ENCODE results near the gene SCN4B. TPM values are rescaled to one million over a fixed set of nuclear protein-coding genes. Genes with fewer than 3 reads are reported as not detected.
"Not testable (repeated sequence)": the region's sequence is repeated elsewhere in the genome, so short reads cannot be mapped to it uniquely, and the experiment has no call there.

SCN4B gene, protein sequence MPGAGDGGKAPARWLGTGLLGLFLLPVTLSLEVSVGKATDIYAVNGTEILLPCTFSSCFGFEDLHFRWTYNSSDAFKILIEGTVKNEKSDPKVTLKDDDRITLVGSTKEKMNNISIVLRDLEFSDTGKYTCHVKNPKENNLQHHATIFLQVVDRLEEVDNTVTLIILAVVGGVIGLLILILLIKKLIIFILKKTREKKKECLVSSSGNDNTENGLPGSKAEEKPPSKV
- total RNA-seq: 0.10 TPM

DNA sequence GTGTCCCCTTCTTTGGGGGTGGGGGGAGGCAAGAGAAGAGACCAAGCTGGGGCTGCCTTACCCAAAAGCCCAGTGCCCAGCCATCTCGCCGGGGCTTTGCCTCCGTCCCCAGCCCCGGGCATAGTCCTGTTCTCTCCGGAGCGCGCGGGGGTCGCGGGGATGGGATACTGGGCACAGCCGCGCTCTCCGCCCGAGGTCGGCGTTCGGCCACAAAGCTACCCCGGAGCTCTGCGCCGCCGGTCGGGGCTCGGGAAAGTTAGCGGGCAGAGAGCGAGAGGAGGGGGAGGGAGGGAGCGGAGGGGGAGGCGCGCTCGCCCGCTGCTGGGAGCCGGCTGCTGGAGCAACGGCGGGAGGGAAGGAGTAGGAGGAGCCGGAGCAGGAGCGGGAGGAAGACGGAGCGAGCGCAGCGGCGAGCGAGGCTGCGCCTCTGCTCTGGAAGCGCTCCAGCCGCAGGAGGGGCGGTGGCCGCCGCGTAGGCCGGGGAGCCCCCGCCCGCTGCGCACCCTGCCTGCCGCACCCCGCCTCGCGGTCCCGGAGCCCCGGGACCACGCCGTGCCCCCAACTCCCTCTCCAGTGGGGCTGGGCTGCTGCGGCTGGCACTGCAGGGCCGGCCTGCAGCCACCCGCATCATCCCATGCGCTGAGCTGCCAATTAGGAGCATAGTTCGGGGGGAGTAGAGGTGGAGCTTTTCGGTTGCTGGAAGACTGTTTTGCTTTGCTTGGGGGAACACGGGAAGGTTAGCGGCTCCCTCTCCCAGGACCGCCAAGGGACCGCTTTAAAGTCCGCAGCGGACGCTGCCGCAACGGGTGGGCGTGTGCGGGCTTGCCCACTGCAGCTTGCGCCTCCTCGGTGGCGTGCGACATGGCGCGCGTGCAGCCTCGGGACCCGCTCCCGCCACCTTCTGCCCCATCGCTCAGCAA lies at the start of gene SCN4B:
Gene SCN4B, minus strand, starts transcription at position 272 of the 920 bp plus-strand sequence. Its CDS starts 150 bp downstream, at position 122.
- H3K9me3 ChIP-seq (ENCODE audit: low read depth, low read length): no peaks in the 10 kb centered on the region
- no peak within 1 kb of the TSS for H3K4me3 ChIP-seq (ENCODE audit: low read length)
- H3K27me3 ChIP-seq (ENCODE audit: insufficient read depth, low read length): peaks cover 65% of the 10 kb centered on the region
- peaks cover 15% of the 10 kb centered on the region for H3K4me1 ChIP-seq (ENCODE audit: insufficient read depth, low read length)

DNA sequence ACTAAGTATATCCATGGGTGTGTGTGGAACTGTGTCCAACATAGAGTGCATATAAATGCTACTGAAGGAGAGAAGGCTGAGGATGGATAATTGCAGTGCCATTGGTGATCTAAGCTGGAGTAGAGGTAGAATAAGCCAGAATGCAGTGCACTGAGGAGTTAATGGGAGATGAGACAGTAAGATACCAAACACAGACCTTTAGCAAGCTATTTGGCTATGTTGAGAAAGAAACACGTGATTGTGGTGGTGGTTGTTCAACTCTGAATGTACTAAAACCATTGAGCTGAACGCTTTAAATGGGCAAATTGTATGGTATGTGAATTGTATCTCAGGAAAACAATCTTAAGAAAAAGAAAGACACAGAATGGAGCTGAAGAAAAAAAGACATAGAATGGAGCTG lies 49.3 kb upstream of the SCN4B start:
- peaks cover 78% of the 10 kb centered on the region for H3K4me1 ChIP-seq (ENCODE audit: insufficient read depth, low read length)
- H3K4me3 ChIP-seq (ENCODE audit: low read length): no peak overlapping the region
- H3K27me3 ChIP-seq (ENCODE audit: insufficient read depth, low read length): no peaks in the 10 kb centered on the region
- no peaks in the 10 kb centered on the region for H3K9me3 ChIP-seq (ENCODE audit: low read depth, low read length)

DNA sequence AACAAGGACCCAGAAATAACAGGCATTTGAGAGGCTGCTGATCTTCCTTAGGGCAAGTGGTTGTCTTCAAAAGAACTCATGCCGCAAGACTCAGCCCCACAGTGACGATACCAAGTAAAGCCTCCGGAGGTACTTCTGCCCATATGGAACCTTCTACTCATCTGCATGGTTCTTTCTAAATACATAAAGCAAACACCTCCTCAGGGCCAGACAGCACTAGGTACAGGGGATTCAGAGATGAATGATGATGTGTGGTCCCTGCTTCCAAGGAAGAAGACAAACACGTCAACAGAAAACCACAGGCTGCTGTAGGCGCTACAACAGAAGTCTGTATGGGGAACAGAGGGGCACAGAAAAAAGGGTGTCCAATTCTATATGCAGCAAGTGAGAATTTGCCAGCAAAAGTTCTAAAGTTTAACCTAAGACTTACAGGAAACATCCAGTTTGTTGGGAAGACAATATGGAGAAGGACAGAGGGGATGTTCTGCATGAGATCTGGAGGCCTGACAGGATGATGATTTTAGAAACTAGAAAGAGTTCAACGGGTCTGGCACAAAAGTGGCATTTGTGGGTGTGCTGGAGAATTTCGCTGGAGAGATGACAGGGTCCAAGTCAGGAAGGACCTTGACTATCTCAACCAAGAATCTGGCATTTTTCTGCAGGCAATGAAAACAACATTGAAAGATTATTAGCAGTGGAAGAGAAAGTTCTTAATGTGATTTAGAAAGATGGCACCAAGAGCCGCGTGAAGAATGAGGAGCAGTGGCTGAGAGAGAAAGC lies 48.5 kb upstream of the SCN4B start:
- Histone ChIP-seq H3K4me1 (ENCODE audit: insufficient read depth, low read length) (peaks cover 70% of the 10 kb centered on the region), H3K9me3 (ENCODE audit: low read depth, low read length) (no peaks in the 10 kb centered on the region), H3K4me3 (ENCODE audit: low read length) (no peak overlapping the region), H3K27me3 (ENCODE audit: insufficient read depth, low read length) (no peaks in the 10 kb centered on the region)

DNA sequence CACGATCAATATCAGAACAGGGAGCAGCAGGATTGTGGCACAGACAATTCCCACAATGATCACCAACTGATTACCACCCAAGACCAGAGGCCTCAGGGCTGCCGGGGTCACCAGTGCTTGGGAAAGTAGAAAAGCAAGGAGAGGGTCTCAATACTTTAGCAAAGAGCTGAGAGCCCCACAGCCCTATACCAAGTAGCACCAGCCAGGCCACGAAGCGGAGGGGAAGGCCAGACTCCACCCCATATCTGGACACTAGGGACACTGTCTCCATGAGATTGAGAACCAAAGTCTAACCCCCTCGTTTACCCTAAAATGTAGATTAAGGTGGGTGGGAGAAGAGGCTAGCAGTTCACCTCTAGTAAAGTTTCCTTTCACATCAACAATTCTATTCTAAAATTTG lies 47.9 kb upstream of the SCN4B start:
- no peaks in the 10 kb centered on the region for H3K9me3 ChIP-seq (ENCODE audit: low read depth, low read length)
- H3K27me3 ChIP-seq (ENCODE audit: insufficient read depth, low read length): no peaks in the 10 kb centered on the region
- no peak overlapping the region for H3K4me3 ChIP-seq (ENCODE audit: low read length)
- H3K4me1 ChIP-seq (ENCODE audit: insufficient read depth, low read length): peaks cover 64% of the 10 kb centered on the region

DNA sequence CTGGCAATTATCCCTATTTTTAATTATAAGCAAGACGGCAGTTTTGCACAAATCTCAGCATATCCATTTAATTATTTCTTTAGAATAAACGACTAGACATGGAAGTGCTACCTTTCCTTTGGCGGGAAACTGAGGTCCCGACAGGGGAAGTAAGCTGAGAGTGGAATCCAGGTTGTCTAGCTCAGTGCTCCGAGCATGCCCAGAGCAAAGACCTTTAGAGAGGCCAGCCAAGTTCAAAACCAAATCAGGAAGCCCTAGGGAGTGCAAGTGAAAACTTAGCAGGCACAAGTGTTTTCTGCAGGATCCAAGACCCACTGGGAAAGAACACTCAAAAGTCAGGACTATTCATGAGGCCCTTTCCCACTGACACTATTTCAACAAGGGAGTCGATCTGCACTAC lies 46.5 kb upstream of the SCN4B start:
- Histone ChIP-seq H3K4me3 (ENCODE audit: low read length) (no peak overlapping the region), H3K27me3 (ENCODE audit: insufficient read depth, low read length) (no peaks in the 10 kb centered on the region), H3K4me1 (ENCODE audit: insufficient read depth, low read length) (peaks cover 51% of the 10 kb centered on the region), H3K9me3 (ENCODE audit: low read depth, low read length) (no peaks in the 10 kb centered on the region)

DNA sequence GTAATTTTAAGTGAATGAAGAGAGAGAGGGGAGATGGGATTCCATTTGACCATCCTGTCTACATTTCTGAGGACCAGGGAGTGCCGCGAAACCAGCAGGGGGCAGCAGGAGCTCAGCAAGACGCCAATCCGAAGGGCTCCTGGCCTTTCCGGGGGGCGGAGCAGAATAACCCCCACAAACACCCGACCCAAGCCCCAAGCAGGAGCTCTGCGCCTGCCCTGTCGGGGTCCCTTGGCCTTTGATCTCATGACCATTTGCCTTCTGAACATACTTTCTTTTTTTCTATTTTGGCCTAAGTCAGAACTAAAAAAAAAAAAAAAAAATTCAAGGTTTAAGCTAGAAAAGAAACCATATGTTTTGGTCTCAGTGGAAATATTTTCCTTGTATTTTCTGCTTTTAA lies 45.7 kb upstream of the SCN4B start:
- Histone ChIP-seq H3K9me3 (ENCODE audit: low read depth, low read length) (no peaks in the 10 kb centered on the region), H3K27me3 (ENCODE audit: insufficient read depth, low read length) (no peaks in the 10 kb centered on the region), H3K4me3 (ENCODE audit: low read length) (no peak overlapping the region), H3K4me1 (ENCODE audit: insufficient read depth, low read length) (peaks cover 44% of the 10 kb centered on the region)

DNA sequence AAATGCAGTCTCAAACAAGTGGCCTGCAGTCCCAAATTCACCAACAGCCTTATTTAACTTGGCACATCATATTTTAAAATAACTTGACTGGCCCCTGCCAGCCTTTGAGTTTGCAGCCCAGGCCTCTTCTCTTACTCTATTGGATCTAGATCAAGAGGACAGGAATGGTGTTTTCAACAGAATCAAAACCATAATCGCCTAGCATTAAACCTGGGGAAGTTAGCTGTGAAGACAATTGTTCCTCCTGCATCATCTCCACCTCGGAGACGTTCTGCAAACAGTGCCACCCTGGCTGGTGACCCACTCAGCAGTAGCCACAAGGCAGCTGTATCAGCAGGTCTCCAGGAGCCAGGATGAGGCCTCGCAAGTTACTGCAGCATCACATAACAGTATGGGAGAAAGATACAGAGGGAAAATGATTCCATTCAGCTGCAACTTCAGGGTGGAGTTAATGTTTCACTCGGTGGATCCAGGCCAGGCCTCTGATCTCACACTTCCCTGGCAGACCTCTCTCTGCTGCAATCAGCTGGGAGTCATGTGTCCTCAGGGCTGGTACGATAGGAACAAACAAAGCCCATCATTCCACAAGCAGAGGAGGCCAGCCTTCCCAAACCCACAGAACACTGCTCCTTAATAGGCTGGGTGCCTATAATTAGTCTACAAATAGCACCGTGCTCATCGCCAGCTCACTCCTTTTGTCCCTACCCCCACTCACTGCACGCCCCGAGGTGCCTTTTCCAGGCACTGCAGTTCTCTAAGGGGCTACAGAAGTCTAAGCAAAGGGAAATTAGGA lies 42.4 kb upstream of the SCN4B start:
- H3K27me3 ChIP-seq (ENCODE audit: insufficient read depth, low read length): no peaks in the 10 kb centered on the region
- no peaks in the 10 kb centered on the region for H3K9me3 ChIP-seq (ENCODE audit: low read depth, low read length)
- no peak overlapping the region for H3K4me3 ChIP-seq (ENCODE audit: low read length)
- H3K4me1 ChIP-seq (ENCODE audit: insufficient read depth, low read length): peaks cover 12% of the 10 kb centered on the region

DNA sequence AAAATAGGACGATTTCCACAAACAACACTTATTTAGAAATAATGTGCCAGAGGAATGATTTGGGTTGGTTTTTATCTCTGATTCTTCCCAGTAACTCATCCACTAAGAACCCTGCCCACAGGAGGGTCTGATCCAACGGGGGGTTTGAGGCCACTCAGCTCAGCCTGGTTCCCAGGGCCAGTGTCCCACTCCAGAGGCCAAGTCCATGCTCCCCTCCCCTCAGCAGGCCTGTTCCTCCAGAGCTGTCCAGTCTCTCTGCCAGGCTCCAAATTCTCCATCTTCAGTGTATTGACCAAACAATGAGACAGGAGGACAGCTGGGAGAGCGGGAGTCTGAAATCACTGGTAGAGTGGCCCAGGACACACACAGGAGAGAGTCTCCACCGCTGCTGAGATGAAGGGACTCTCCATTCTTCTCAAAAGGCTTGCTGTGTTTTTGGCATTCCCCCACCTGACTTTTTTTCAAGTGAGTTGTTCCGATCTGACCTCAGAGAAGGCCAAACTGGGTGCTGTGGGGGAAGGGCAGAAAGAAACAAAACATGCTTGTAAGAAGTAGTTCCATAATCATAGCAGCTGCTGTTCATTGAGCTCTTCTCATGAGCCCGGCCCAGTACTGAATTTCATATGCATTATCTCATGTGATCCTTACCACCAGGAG lies 41.4 kb upstream of the SCN4B start:
- H3K27me3 ChIP-seq (ENCODE audit: insufficient read depth, low read length): no peaks in the 10 kb centered on the region
- peaks cover 8% of the 10 kb centered on the region for H3K4me1 ChIP-seq (ENCODE audit: insufficient read depth, low read length)
- no peaks in the 10 kb centered on the region for H3K9me3 ChIP-seq (ENCODE audit: low read depth, low read length)
- H3K4me3 ChIP-seq (ENCODE audit: low read length): no peak overlapping the region

DNA sequence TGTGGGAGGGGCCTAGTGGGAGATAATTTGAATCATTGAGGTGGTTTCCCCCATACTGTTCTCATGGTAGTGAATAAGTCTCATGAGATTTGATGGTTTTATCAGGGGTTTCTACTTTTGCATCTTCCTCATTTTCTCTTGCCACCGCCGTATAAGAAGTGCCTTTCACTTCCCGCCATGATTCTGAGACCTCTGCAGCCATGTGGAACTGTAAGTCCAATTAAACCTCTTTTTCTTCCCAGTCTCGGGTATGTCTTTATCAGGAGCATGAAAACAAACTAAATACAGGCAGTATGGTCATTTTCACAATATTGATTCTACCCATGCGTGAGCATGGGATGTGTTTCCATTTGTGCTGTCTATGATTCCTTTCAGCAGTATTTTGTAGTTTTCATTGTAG lies 40.2 kb upstream of the SCN4B start:
- H3K4me3 ChIP-seq (ENCODE audit: low read length); H3K4me1 ChIP-seq (ENCODE audit: insufficient read depth, low read length); H3K27me3 ChIP-seq (ENCODE audit: insufficient read depth, low read length); H3K9me3 ChIP-seq (ENCODE audit: low read depth, low read length): not testable (repeated sequence)

DNA sequence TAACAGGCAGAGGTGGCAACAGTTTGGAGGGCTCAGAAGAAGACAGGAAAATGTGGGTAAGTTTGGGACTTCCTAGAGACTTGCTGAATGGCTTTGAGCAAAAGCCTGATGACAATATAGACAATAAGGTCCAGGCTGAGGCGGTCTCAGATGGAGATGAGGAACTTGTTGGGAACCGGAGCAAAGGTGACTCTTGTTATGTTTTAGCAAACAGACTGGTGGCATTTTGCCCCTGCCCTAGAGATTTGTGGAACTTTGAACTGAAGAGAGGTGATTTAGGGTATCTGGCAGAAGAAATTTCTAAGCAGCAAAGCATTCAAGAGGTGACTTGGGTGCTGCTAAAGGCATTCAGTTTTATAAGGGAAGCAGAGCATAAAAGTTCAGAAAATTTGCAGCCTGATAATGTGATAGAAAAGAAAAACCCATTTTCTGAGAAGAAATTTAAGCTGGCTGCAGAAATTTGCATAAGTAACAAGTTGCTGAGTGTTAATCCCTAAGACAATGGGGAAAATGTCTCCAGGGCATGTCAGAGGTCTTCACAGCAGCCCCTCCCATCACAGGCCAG lies 38.4 kb upstream of the SCN4B start:
- not testable (repeated sequence) for H3K27me3 ChIP-seq (ENCODE audit: insufficient read depth, low read length); H3K9me3 ChIP-seq (ENCODE audit: low read depth, low read length); H3K4me3 ChIP-seq (ENCODE audit: low read length)
- H3K4me1 ChIP-seq (ENCODE audit: insufficient read depth, low read length): peaks cover 21% of the 10 kb centered on the region

DNA sequence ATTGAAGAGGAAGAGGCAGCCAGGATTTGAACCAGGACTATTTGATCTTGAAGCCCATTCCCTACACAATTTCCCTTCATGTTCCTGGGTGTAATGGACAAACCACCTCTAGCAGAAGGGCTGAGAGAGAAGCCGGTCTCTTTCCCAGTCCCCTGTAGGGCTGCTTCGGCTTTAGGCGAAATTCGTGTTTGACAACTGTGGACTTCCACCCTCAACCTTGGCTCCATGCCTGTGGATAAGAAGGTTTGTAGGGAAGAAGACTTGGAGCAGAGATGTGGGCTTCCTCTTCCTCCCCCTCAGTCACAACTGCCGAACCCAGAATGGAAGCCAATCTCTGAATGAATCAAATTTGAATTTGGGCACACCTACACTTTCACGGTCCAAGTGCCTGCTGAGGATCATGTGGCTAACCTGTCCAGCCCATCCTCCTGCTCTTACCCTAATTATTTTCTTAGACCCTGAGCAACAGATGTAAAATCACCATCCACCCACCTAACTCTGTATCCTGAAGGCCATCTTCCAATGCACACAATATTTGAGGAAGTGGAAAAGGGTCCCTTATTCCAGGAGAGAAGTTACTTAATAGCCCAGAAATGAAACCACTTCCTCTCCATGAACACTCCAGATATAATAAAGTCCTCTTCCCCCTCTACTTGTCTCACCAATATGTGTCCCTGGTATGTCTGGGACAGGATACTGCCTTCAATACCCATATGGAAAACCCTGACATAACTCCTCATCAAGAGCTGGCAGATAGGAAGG lies 33.9 kb upstream of the SCN4B start:
- no peak overlapping the region for H3K4me3 ChIP-seq (ENCODE audit: low read length)

DNA sequence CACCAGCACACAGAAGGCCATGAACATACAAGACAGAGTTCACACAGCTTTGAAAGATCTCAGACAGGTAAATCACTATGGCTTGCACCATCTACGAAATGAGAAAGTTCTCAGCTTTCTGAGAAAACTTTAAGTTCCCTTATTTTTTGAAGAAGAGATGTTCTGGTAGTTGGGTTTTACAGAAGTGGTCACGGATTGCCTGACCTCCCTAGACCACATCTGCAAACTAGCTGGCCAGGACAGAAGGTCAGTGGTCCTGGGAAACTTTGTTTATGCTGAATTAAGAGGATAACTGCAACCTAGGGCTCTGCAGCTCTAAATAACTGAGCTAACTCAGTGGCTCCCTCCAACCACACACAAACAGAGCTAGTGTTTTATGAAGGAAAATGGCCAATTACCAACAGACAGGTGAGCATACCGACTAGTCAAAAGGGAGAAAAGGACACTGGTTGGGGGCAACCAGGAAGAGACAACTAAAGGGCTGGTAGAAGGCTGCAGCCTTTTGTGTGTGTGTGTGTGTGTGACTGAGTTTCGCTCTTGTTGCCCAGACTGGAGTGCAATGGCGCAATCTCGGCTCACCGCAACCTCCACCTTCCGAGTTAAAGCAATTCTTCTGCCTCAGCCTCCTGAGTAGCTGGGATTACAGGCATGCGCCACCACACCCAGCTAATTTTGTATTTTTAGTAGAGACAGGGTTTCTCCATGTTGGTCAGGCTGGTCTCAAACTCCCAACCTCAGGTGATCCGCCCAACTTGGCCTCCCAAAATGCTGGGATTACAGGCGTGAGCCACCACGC lies 32.4 kb upstream of the SCN4B start:
- no peaks in the 10 kb centered on the region for H3K9me3 ChIP-seq (ENCODE audit: low read depth, low read length)
- H3K4me1 ChIP-seq (ENCODE audit: insufficient read depth, low read length): peaks cover 65% of the 10 kb centered on the region
- H3K4me3 ChIP-seq (ENCODE audit: low read length): no peak overlapping the region
- no peaks in the 10 kb centered on the region for H3K27me3 ChIP-seq (ENCODE audit: insufficient read depth, low read length)

More for the DNA sequence above, 33.9 kb upstream of the SCN4B start:
- no peaks in the 10 kb centered on the region for H3K27me3 ChIP-seq (ENCODE audit: insufficient read depth, low read length)
- H3K4me1 ChIP-seq (ENCODE audit: insufficient read depth, low read length): peaks cover 52% of the 10 kb centered on the region
- H3K9me3 ChIP-seq (ENCODE audit: low read depth, low read length): no peaks in the 10 kb centered on the region

DNA sequence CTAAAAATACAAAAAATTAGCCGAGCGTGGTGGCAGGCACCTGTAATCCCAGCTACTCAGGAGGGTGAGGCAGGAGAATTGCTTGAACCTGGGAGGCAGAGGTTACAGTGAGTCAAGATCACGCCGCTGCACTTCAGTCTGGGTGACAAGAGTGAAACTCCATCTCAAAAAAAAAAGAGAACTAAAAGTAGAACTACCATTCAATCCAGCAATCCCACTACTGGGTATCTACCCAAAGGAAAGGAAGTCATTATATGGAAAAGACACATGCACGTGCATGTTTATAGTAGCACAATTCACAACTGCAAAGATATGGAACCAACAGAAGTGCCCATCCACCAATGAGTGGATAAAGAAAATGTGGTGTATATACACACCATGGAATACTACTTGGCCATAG lies 31.1 kb upstream of the SCN4B start:
- H3K4me3 ChIP-seq (ENCODE audit: low read length); H3K9me3 ChIP-seq (ENCODE audit: low read depth, low read length); H3K27me3 ChIP-seq (ENCODE audit: insufficient read depth, low read length): not testable (repeated sequence)
- peaks cover 66% of the 10 kb centered on the region for H3K4me1 ChIP-seq (ENCODE audit: insufficient read depth, low read length)
